ENCODE measurements around the gene ADAM19. TPM values are rescaled to one million over a fixed set of nuclear protein-coding genes. Genes with fewer than 3 reads are reported as not detected.

Gene ADAM19
- total and polyA plus RNA-seq, 9 donors, result 1.6 to 11.6 (median 3.0) TPM

- Histone ChIP-seq H3K9me3 (no peaks in the 10 kb centered on the region), H3K27me3 (no peaks in the 10 kb centered on the region), H3K4me3 (no peak overlapping the region), H3K27ac (no peak overlapping the region), H3K36me3 (no peaks in the 10 kb centered on the region), H3K4me1 (ENCODE audit: insufficient read depth) (peaks cover 14% of the 10 kb centered on the region)
- 94 to 98% (median 95%) methylated on average over 4 of the region's 4 CpGs for WGBS, 3 donors
- TF ChIP-seq CTCF (IDR thresholded peaks at IDR 0.05), result no peak
- no peak for TF ChIP-seq EP300 (IDR thresholded peaks at IDR 0.05)
- TF ChIP-seq POLR2A (IDR thresholded peaks at IDR 0.05), result no peak
- no peak for DNase-seq
- intact Hi-C loops (cut with DNase I), result no loop called here
Measured at GRCh38 chr5:157545610-157546310, 29.8 kb downstream of the ADAM19 start.

- no peaks in the 10 kb centered on the region for H3K27me3 ChIP-seq
- intact Hi-C loops (cut with DNase I), result no loop called here
- no peaks in the 10 kb centered on the region for H3K36me3 ChIP-seq
- no peak for TF ChIP-seq CTCF (IDR thresholded peaks at IDR 0.05)
- TF ChIP-seq POLR2A (IDR thresholded peaks at IDR 0.05), result no peak
- no peak for TF ChIP-seq EP300 (IDR thresholded peaks at IDR 0.05)
- H3K27ac ChIP-seq, result no peak overlapping the region
- peaks cover 16% of the 10 kb centered on the region for H3K4me1 ChIP-seq (ENCODE audit: insufficient read depth)
- DNase-seq, result no peak
- H3K9me3 ChIP-seq, result no peaks in the 10 kb centered on the region
- H3K4me3 ChIP-seq, result no peak overlapping the region
- 82 to 88% (median 84%) methylated on average over 7 of the region's 7 CpGs for WGBS, 3 donors
Measured at GRCh38 chr5:157544623-157544989, 31.0 kb downstream of the ADAM19 start.

- WGBS, 3 donors, result 10 to 28% (median 14%) methylated on average over 10 of the region's 10 CpGs
- intact Hi-C loops (cut with DNase I), result no loop called here
- peaks cover 16% of the 10 kb centered on the region for H3K4me1 ChIP-seq (ENCODE audit: insufficient read depth)
- no peaks in the 10 kb centered on the region for H3K9me3 ChIP-seq
- peak; percentile 39 to 62 (median 50) for DNase-seq
- H3K27me3 ChIP-seq, result no peaks in the 10 kb centered on the region
- H3K4me3 ChIP-seq, result no peak overlapping the region
- H3K27ac ChIP-seq, result peak overlapping the region in 1 of 2 donors; percentile 16
- H3K36me3 ChIP-seq, result no peaks in the 10 kb centered on the region
- TF ChIP-seq POLR2A (IDR thresholded peaks at IDR 0.05) (no peak), CTCF (IDR thresholded peaks at IDR 0.05) (no peak), EP300 (IDR thresholded peaks at IDR 0.05) (no peak)
Measured at GRCh38 chr5:157543825-157544622, 31.6 kb downstream of the ADAM19 start.

GRCh38 chr5:157542282-157543000 is 33.1 kb downstream of the ADAM19 start:
- Histone ChIP-seq H3K36me3 (no peaks in the 10 kb centered on the region), H3K4me3 (no peak overlapping the region), H3K27me3 (no peaks in the 10 kb centered on the region), H3K9me3 (no peaks in the 10 kb centered on the region), H3K4me1 (ENCODE audit: insufficient read depth) (peaks cover 16% of the 10 kb centered on the region), H3K27ac (no peak overlapping the region)
- no peak for DNase-seq
- TF ChIP-seq EP300 (IDR thresholded peaks at IDR 0.05), result no peak
- no peak for TF ChIP-seq POLR2A (IDR thresholded peaks at IDR 0.05)
- TF ChIP-seq CTCF (IDR thresholded peaks at IDR 0.05), result no peak
- intact Hi-C loops (cut with DNase I), result no loop called here
- 85 to 89% (median 87%) methylated on average over 14 of the region's 14 CpGs for WGBS, 3 donors

Data from ovary (tissue), 9 donors.